Upper lobe of right lung (tissue), 1 donor: ENCODE measurements around the gene RHBDF2. TPM values are rescaled to one million over a fixed set of nuclear protein-coding genes. Genes with fewer than 3 reads are reported as not detected.
A peak's percentile ranks its signal among the peaks of the same experiment; 100 is the strongest.

ENCODE experiments used
- ATAC-seq: fragments of 200-7000 bp; cut with Tn5 transposase; one replicate; pipeline ENCODE4 v1.9.1; 2020; ENCODE audit warnings: mild to moderate bottlenecking, moderate library complexity
- DNase-seq: peaks from one replicate; pipeline ENCODE4 v3.0.0-alpha.2; 2020
- H3K27ac ChIP-seq: fragments of 200-600 bp; one replicate; pipeline ENCODE4 v1.8.0; 2022
- H3K27me3 ChIP-seq: fragments of 200-600 bp; one replicate; pipeline ENCODE4 v1.8.0; 2022; ENCODE audit warnings: mild to moderate bottlenecking
- H3K36me3 ChIP-seq: fragments of 200-600 bp; one replicate; pipeline ENCODE4 v1.8.0; 2022
- H3K4me1 ChIP-seq: fragments of 200-600 bp; one replicate; pipeline ENCODE4 v1.8.0; 2022
- H3K4me3 ChIP-seq: fragments of 200-600 bp; one replicate; pipeline ENCODE4 v1.8.0; 2022; ENCODE audit warnings: mild to moderate bottlenecking
- H3K9me3 ChIP-seq: fragments of 200-600 bp; one replicate; pipeline ENCODE4 v1.8.0; 2022
- intact Hi-C: fragments of 100-400 bp; cut with DNase I; formaldehyde crosslinking; loops from one replicate; pipeline ENCODE4 v1.11.0; 2022
- total RNA-seq: library from RNA; stranded (reverse); fragmentation: NEBNext Ultra II Directional; extraction: Animal tissue kit (Norgen Biotek cat#: 25700); gene quantifications from one replicate; pipeline ENCODE4 v1.2.1, GENCODE V29; 2021
- TF ChIP-seq, protein P1 (sequence below): fragments of 200-600 bp; IDR thresholded peaks from one replicate; pipeline ENCODE4 v1.8.0; 2022; ENCODE audit warnings: antibody characterized with exemption
- donor health status: DM: no; HTN: yes; CAD: no; lungs with severe emphysema.

The RHBDF2 gene
- total RNA-seq, 1 donor from 2014 or later, result 46.4 TPM

DNA sequence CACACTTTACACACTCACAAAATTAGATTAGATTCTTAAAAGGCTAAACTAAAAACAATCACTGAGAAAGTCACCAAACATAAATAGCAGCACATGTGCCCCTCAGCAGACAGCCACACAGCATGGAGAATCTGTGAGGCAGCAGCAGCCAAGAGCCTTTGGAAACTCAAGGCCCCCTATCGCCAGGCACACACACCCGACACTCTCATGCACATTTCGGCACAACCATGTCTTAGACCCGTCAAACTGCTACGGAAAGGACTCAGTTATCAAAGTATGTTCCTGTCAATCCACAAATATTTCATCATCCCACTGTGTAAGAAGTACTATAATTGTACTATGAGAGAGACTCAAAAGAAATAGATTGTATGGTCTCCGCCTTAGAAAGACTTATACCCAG, 69.2 kb downstream of the RHBDF2 start:
- intact Hi-C loops, result no loop called here
- TF ChIP-seq, protein P1, sequence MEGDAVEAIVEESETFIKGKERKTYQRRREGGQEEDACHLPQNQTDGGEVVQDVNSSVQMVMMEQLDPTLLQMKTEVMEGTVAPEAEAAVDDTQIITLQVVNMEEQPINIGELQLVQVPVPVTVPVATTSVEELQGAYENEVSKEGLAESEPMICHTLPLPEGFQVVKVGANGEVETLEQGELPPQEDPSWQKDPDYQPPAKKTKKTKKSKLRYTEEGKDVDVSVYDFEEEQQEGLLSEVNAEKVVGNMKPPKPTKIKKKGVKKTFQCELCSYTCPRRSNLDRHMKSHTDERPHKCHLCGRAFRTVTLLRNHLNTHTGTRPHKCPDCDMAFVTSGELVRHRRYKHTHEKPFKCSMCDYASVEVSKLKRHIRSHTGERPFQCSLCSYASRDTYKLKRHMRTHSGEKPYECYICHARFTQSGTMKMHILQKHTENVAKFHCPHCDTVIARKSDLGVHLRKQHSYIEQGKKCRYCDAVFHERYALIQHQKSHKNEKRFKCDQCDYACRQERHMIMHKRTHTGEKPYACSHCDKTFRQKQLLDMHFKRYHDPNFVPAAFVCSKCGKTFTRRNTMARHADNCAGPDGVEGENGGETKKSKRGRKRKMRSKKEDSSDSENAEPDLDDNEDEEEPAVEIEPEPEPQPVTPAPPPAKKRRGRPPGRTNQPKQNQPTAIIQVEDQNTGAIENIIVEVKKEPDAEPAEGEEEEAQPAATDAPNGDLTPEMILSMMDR, result no peak
- H3K4me1 ChIP-seq, result peaks cover 26% of the 10 kb centered on the region
- ATAC-seq, result peak; percentile 60
- DNase-seq, result no peak
- H3K4me3 ChIP-seq, result no peak overlapping the region
- H3K36me3 ChIP-seq, result no peaks in the 10 kb centered on the region
- H3K9me3 ChIP-seq, result no peaks in the 10 kb centered on the region
- peak overlapping the region; percentile 6 for H3K27ac ChIP-seq
- H3K27me3 ChIP-seq, result no peaks in the 10 kb centered on the region

DNA sequence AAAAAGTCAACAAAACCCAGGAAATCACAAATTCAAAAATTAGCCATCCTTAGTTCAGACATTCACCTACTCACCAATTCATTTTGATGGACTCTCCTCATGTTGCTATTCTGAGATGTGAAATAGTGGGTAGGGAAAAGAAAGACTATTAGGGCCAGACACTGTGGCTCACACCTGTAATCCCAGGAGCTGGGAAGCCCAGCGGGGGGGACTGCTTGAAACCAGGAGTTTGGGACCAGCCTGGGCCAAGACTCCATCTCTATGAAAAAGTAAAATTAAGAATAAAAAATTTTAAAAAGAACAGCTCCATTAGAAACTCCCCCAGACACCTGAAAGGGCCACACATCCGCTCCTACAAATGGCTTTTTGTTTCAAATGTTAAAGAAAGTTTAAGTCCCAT, 69.7 kb downstream of the RHBDF2 start:
- TF ChIP-seq, protein P1, result no peak
- peaks cover 26% of the 10 kb centered on the region for H3K4me1 ChIP-seq
- H3K27me3 ChIP-seq, result no peaks in the 10 kb centered on the region
- H3K9me3 ChIP-seq, result no peaks in the 10 kb centered on the region
- no peak for DNase-seq
- ATAC-seq, result no peak
- intact Hi-C loops, result no loop called here
- no peak overlapping the region for H3K4me3 ChIP-seq
- no peaks in the 10 kb centered on the region for H3K36me3 ChIP-seq
- peak overlapping the region; percentile 6 for H3K27ac ChIP-seq

DNA sequence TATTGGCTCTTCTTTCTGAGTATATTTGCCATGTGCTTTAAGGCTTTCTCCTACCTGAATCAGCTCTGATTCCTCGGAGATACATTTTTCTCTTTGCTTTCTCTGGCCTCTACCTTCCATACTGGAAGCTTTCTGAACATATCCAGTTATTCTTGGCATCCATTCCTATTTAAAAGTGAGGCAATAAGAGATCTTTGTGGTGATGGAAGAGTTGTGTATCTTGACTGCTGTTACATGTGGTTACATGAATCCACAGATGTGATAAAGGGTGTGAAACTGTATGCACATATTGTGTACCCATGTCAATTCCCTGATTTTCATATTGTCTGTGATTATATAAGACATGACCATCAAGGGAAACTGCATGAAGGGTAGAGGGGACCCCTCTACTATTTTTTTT, 72.7 kb downstream of the RHBDF2 start:
- Histone ChIP-seq H3K4me3 (no peak overlapping the region), H3K36me3 (no peaks in the 10 kb centered on the region), H3K9me3 (no peaks in the 10 kb centered on the region), H3K27me3 (no peaks in the 10 kb centered on the region), H3K27ac (no peak overlapping the region), H3K4me1 (peaks cover 26% of the 10 kb centered on the region)
- no peak for DNase-seq
- TF ChIP-seq, protein P1, result no peak
- intact Hi-C loops, result no loop called here
- no peak for ATAC-seq

DNA sequence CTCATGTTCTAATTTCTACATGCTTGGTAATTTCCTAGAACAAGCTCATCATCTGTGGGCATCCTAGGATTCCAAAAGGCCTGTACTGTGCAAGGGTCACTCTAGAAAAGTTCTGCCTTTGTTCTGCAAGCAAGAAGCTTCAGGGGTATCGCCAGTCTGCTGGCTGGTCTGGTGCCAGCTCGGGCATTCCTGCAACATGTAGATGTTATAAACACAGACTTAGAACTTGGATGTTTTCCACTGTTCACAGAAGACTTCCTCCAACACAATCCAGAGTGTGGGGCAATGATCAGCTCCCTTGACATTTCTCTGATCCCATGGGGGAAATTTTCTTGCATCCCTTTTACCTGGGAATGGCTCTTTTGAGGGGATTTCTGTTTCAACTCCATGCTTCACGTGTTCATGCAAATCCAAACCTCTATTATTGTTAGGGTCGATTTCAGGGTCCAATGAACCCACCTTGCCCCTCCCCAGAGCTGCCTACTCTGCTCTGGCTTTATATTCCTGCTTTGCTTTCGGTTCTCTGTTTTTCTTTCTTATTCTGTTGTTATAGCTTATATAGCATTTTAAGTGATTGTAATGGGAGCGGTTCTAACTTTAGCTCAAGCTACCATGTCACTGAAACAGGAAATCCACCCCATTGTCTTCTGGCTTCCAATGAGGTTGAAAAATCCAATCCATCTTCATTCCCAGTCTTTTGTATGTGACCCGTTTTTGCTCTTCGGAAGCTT, 73.6 kb downstream of the RHBDF2 start:
- no peaks in the 10 kb centered on the region for H3K27me3 ChIP-seq
- H3K36me3 ChIP-seq, result no peaks in the 10 kb centered on the region
- no peak overlapping the region for H3K4me3 ChIP-seq
- peak overlapping the region; percentile 39 for H3K27ac ChIP-seq
- TF ChIP-seq, protein P1, result no peak
- no peak for DNase-seq
- ATAC-seq, result no peak
- H3K4me1 ChIP-seq, result peaks cover 26% of the 10 kb centered on the region
- intact Hi-C loops, result no loop called here
- no peaks in the 10 kb centered on the region for H3K9me3 ChIP-seq

DNA sequence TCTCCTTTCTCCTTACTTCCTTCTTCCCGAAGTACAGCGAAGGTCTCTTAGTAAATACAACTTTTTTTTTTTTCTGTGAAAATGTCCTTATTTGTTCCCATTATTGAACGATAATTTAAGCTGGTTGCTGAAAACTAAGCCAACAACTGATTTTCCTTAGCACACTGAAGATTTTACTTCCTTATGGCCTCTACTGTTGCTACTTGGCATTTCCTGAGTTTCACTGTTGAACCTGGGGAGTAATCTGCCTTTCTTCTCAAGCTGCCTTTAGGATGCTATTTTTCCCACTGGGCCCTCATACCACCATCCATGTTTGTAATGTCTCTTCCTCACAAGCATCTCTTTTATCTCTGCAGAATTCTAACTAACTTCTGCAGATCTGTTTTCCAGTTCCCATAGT, 74.4 kb downstream of the RHBDF2 start:
- Histone ChIP-seq H3K27me3 (no peaks in the 10 kb centered on the region), H3K9me3 (no peaks in the 10 kb centered on the region), H3K36me3 (no peaks in the 10 kb centered on the region), H3K4me3 (no peak overlapping the region), H3K27ac (no peak overlapping the region), H3K4me1 (peaks cover 21% of the 10 kb centered on the region)
- intact Hi-C loops, result no loop called here
- TF ChIP-seq, protein P1, result no peak
- DNase-seq (no peak), ATAC-seq (no peak)

DNA sequence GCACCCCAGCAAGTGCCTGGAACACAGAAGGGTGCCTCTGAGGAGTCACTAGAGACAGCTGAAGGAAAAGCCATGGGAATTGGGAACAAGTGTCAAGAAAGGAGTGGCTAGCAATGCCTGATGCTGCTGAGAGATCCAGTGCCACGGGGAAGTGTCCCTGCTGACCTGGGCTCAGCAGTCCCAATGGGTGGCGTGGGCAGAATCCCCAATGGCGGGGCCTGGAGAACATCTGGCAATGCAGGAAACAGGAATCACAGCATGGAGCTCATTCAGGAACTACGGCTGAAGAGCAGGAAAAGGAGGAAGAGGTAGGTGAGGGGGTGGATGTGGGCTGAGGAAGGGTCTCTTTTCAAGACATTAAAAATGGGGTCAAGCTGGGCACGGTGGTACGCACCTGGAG, 78.4 kb downstream of the RHBDF2 start:
- intact Hi-C loops, result no loop called here
- no peaks in the 10 kb centered on the region for H3K36me3 ChIP-seq
- no peak overlapping the region for H3K27ac ChIP-seq
- peaks cover 16% of the 10 kb centered on the region for H3K4me1 ChIP-seq
- no peak for ATAC-seq
- no peaks in the 10 kb centered on the region for H3K27me3 ChIP-seq
- no peaks in the 10 kb centered on the region for H3K9me3 ChIP-seq
- no peak for DNase-seq
- TF ChIP-seq, protein P1, result no peak
- no peak overlapping the region for H3K4me3 ChIP-seq
